Gastrocnemius medialis (tissue), 4 donors: ENCODE measurements around the gene PRR12.

Experiments used
- POLR2A ChIP-seq, 2 donors: fragments of 450-650 bp; IDR thresholded peaks; one replicate each; pipeline ENCODE4 v1.6.1; 2017; ENCODE audit warnings: antibody characterized with exemption in 2 of 2, mild to moderate bottlenecking in 2 of 2, moderate library complexity in 2 of 2
- TF ChIP-seq, protein P1 (sequence below), 5 experiments: fragments of 450-650 bp in 3 of 5; fragments of 200-600 bp in 2 of 5; sonication (generic) in 2 of 5; IDR thresholded peaks in 4 of 5; conservative IDR thresholded peaks in 1 of 5; 1 replicate in 4 of 5; 2 replicates in 1 of 5; pipeline ENCODE4 v1.5.1; 2016 to 2019; ENCODE audit warnings: antibody characterized with exemption in 5 of 5, mild to moderate bottlenecking in 3 of 5, moderate library complexity in 3 of 5

DNA sequence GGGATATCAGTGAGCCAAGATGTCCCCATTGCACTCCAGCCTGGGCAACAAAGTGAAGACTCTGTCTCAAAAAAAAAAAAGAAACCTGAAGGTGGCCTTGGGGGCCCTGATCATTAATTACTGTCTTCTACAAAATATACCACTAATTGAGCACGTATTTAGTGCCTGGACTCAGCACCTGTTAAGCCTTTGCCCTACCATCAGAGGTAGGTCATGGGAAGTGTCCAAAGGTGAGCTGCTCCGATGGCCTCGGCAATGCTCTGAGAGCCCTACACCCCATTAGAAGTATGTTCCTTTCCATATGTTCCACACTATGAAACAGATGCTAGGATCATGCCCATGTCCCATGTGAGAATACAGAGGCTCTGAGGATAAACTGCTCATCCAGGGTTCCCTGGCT is 31.5 kb upstream of the PRR12 start:
- TF ChIP-seq, protein P1, sequence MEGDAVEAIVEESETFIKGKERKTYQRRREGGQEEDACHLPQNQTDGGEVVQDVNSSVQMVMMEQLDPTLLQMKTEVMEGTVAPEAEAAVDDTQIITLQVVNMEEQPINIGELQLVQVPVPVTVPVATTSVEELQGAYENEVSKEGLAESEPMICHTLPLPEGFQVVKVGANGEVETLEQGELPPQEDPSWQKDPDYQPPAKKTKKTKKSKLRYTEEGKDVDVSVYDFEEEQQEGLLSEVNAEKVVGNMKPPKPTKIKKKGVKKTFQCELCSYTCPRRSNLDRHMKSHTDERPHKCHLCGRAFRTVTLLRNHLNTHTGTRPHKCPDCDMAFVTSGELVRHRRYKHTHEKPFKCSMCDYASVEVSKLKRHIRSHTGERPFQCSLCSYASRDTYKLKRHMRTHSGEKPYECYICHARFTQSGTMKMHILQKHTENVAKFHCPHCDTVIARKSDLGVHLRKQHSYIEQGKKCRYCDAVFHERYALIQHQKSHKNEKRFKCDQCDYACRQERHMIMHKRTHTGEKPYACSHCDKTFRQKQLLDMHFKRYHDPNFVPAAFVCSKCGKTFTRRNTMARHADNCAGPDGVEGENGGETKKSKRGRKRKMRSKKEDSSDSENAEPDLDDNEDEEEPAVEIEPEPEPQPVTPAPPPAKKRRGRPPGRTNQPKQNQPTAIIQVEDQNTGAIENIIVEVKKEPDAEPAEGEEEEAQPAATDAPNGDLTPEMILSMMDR (IDR thresholded peaks at IDR 0.05 in 4 of 5, conservative IDR thresholded peaks at IDR 0.05 in 1 of 5): no peak
- no peak for TF ChIP-seq POLR2A (IDR thresholded peaks at IDR 0.05)
